HepG2 (cell line): ENCODE measurements around the gene CSNK1D. TPM values are rescaled to one million over a fixed set of nuclear protein-coding genes. Genes with fewer than 3 reads are reported as not detected.

Experiments
- ATAC-seq: fragments of 200-7000 bp; cut with Tn5 transposase; 3 replicates; pipeline ENCODE4 v1.9.1; 2020; ENCODE audit warnings: mild to moderate bottlenecking, moderate library complexity
- BruUV-seq: library from RNA; stranded (reverse); fragments of 400-500 nt; replicated peaks from 2 replicates; lab custom pipeline; 2021; lab: Mats Ljungman, UMichigan
- CTCF ChIA-PET: fragments of 300-600 bp; formaldehyde crosslinking; extraction: SDS; loops from one replicate; lab custom pipeline; 2021; ENCODE audit warnings: low total read pairs, inconsistent platforms, low intra/inter-chr PET ratio; lab: Yijun Ruan, JAX
- POLR2A ChIA-PET: fragments of 350-600 bp; sonication (Branson Sonifier 250); formaldehyde crosslinking; loops from one replicate; lab custom pipeline; 2020; ENCODE audit warnings: antibody characterized with exemption, inconsistent platforms; lab: Yijun Ruan, JAX
- DNase-seq: peaks from one replicate; pipeline ENCODE4 v3.0.0-alpha.2; 2015; ENCODE audit warnings: low spot score
- FAIRE-seq: peaks from 3 replicates; lab custom pipeline; 2011; peaks lifted over from hg19 to GRCh38; lab: Jason Lieb, UNC
- H2AFZ ChIP-seq: one replicate; pipeline ENCODE4 v1.6.1; 2011; ENCODE audit warnings: low read length, inconsistent platforms
- H3K27ac ChIP-seq: fragments of 300-600 bp; 3 replicates; pipeline ENCODE4 v1.8.0; 2011; ENCODE audit warnings: mixed run types, mild to moderate bottlenecking, mixed read lengths, low read length, inconsistent platforms; ENCODE audit not compliant: insufficient read depth; ENCODE audit errors: extremely low read length
- H3K27me3 ChIP-seq, 2 experiments: fragments of 200-600 bp in 1 of 2; 2 replicates in 1 of 2; 3 replicates in 1 of 2; pipeline versions ENCODE4 v1.6.0 to v1.8.0; 2011; ENCODE audit warnings: low read length in 2 of 2, mild to moderate bottlenecking in 2 of 2, moderate library complexity in 2 of 2, inconsistent platforms in 1 of 2; ENCODE audit not compliant: insufficient read depth in 2 of 2, control insufficient read depth in 1 of 2
- H3K36me3 ChIP-seq, 2 experiments: fragments of 200-600 bp in 1 of 2; replicated peaks in 1 of 2; 2 replicates in 1 of 2; 3 replicates in 1 of 2; pipeline versions ENCODE4 v1.5.1 to v1.8.0; 2011; ENCODE audit warnings: low read length in 2 of 2, inconsistent platforms in 1 of 2; ENCODE audit not compliant: insufficient read depth in 2 of 2, control insufficient read depth in 1 of 2
- H3K4me1 ChIP-seq: 2 replicates; pipeline ENCODE4 v1.5.1; 2012; ENCODE audit warnings: low read length, inconsistent platforms; ENCODE audit not compliant: insufficient read depth
- H3K4me2 ChIP-seq: 2 replicates; pipeline ENCODE4 v1.6.0; 2011; ENCODE audit warnings: low read depth, low read length, inconsistent platforms
- H3K4me3 ChIP-seq, 3 experiments: fragments of 200-600 bp in 1 of 3; sonication (generic), shearing (Covaris generic) in 1 of 3; replicated peaks in 1 of 3; 2 replicates each; pipeline ENCODE4 v1.5.1; 2011 to 2016; ENCODE audit warnings: low read length in 3 of 3, inconsistent platforms in 2 of 3, low read depth in 2 of 3, mild to moderate bottlenecking in 2 of 3, control low read depth in 1 of 3, mixed read lengths in 1 of 3; ENCODE audit not compliant: insufficient read depth in 1 of 3
- H3K79me2 ChIP-seq: one replicate; pipeline ENCODE4 v1.6.1; 2011; ENCODE audit warnings: low read length, inconsistent platforms; ENCODE audit not compliant: insufficient read depth
- H3K9ac ChIP-seq: 2 replicates; pipeline ENCODE4 v1.6.0; 2011; ENCODE audit warnings: mild to moderate bottlenecking, low read depth, low read length, inconsistent platforms; ENCODE audit not compliant: insufficient read depth
- H3K9me3 ChIP-seq: 2 replicates; pipeline ENCODE4 v1.5.1; 2012; ENCODE audit warnings: mild to moderate bottlenecking, low read length
- H4K20me1 ChIP-seq: 2 replicates; pipeline ENCODE4 v1.6.0; 2011; ENCODE audit warnings: inconsistent platforms, mild to moderate bottlenecking, low read length, moderate library complexity; ENCODE audit not compliant: insufficient read depth
- ATF7 ChIP-seq, 2 experiments: fragments of 450-650 bp in 1 of 2; sonication (generic) in 1 of 2; formaldehyde crosslinking in 1 of 2; IDR thresholded peaks; 2 replicates each; pipeline versions ENCODE4 v1.4.0 to v1.6.1; 2016 to 2020; ENCODE audit warnings: antibody characterized with exemption in 1 of 2, mild to moderate bottlenecking in 1 of 2, missing genetic modification reagents in 1 of 2
- CC2D1A ChIP-seq: sonication (generic); formaldehyde crosslinking; IDR thresholded peaks from 2 replicates; pipeline ENCODE4 v1.8.1; 2023; ENCODE audit warnings: mild to moderate bottlenecking, missing genetic modification reagents
- CCDC6 ChIP-seq: sonication (generic); formaldehyde crosslinking; IDR thresholded peaks from 2 replicates; pipeline ENCODE4 v1.8.1; 2022; ENCODE audit warnings: mild to moderate bottlenecking, missing genetic modification reagents, moderate library complexity
- JUND ChIP-seq: sonication (generic); formaldehyde crosslinking; IDR thresholded peaks from 2 replicates; pipeline ENCODE4 v1.8.0; 2022; ENCODE audit warnings: mild to moderate bottlenecking, missing genetic modification reagents
- KDM5B ChIP-seq: sonication (generic); formaldehyde crosslinking; IDR thresholded peaks from 2 replicates; pipeline ENCODE4 v1.4.0; 2020; ENCODE audit warnings: missing genetic modification reagents, mild to moderate bottlenecking, borderline replicate concordance
- KLF15 ChIP-seq: sonication (generic); formaldehyde crosslinking; IDR thresholded peaks from 2 replicates; pipeline ENCODE4 v1.8.1; 2023; ENCODE audit warnings: borderline replicate concordance, mild to moderate bottlenecking, inconsistent platforms, missing genetic modification reagents, mixed read lengths
- KMT2B ChIP-seq: IDR thresholded peaks from 2 replicates; pipeline ENCODE4 v1.6.1; 2016; ENCODE audit warnings: missing genetic modification reagents, missing compliant biosample characterization
- POLR2A ChIP-seq, 2 experiments: IDR thresholded peaks; 2 replicates each; pipeline ENCODE4 v1.6.1; 2011; ENCODE audit warnings: low read depth in 2 of 2, low read length in 2 of 2, mild to moderate bottlenecking in 1 of 2, moderate library complexity in 1 of 2; ENCODE audit not compliant: insufficient read depth in 1 of 2
- SIN3A ChIP-seq: IDR thresholded peaks from 2 replicates; pipeline ENCODE4 v1.6.1; 2011; ENCODE audit warnings: low read depth, mild to moderate bottlenecking, control low read depth, low read length, borderline replicate concordance
- ZBTB3 ChIP-seq: sonication (generic); formaldehyde crosslinking; IDR thresholded peaks from 2 replicates; pipeline ENCODE4 v1.4.0; 2020; ENCODE audit warnings: low read depth, mild to moderate bottlenecking, moderate library complexity, missing genetic modification reagents, borderline replicate concordance
- ZC3H4 ChIP-seq: sonication (generic); formaldehyde crosslinking; IDR thresholded peaks from 2 replicates; pipeline ENCODE4 v1.4.0; 2020; ENCODE audit warnings: missing genetic modification reagents, borderline replicate concordance
- ZFP82 ChIP-seq: sonication (generic); formaldehyde crosslinking; IDR thresholded peaks from 2 replicates; pipeline ENCODE4 v1.5.1; 2020; ENCODE audit warnings: mild to moderate bottlenecking, missing genetic modification reagents, borderline replicate concordance
- ZNF282 ChIP-seq: fragments of 450-650 bp; IDR thresholded peaks from 2 replicates; pipeline ENCODE4 v1.6.1; 2018; ENCODE audit not compliant: partially characterized antibody
- ZNF547 ChIP-seq: sonication (generic); formaldehyde crosslinking; IDR thresholded peaks from 2 replicates; pipeline ENCODE4 v1.5.1; 2020; ENCODE audit warnings: mild to moderate bottlenecking, missing genetic modification reagents
- ZNF549 ChIP-seq: sonication (generic); formaldehyde crosslinking; IDR thresholded peaks from 2 replicates; pipeline ENCODE4 v1.5.0; 2020; ENCODE audit warnings: missing genetic modification reagents
- ZNF768 ChIP-seq: sonication (generic); formaldehyde crosslinking; IDR thresholded peaks from 2 replicates; pipeline ENCODE4 v1.4.0; 2020; ENCODE audit warnings: missing genetic modification reagents
- WGBS: methylation state at CpG from one replicate; pipeline ENCODE4 v1.1.6; 2017; ENCODE audit warnings: low lambda C conversion rate; 5-methylcytosine and 5-hydroxymethylcytosine counted together
- in situ Hi-C: cut with HindIII; loops from 2 replicates; pipeline ENCODE4 v1.10.0; 2017; ENCODE audit warnings: low pct_unique_long_range_greater_than_20kb; ENCODE audit not compliant: extremely low pct_ligation_motif_present
- intact Hi-C: fragments of 100-400 bp; cut with micrococcal nuclease; formaldehyde crosslinking; loops from one replicate; pipeline ENCODE4 v1.10.0; 2022; ENCODE audit not compliant: unreplicated experiment
- polyA plus RNA-seq, 8 experiments: library from polyadenylated mRNA; depleted of rRNA in 3 of 8; stranded (reverse) in 7 of 8; unstranded in 1 of 8; fragments of >200 nt; fragmentation: Illumina TruSeq in 4 of 8; extraction: Trizol in 4 of 8; gene quantifications; 2 replicates each; pipeline versions ENCODE4 v1.2.1 to v1.2.3, GENCODE V29; 2011 to 2016; ENCODE audit warnings: low read depth in 4 of 8, missing spikeins in 1 of 8, mixed read lengths in 1 of 8; ENCODE audit not compliant: insufficient read depth in 1 of 8
- total RNA-seq, 5 experiments: library from RNA; depleted of rRNA; stranded (reverse); fragments of >200 nt; fragmentation: Illumina TruSeq; extraction: Trizol; gene quantifications; 2 replicates each; pipeline ENCODE4 v1.2.3, GENCODE V29; 2016; ENCODE audit warnings: low read depth in 1 of 5
- TF ChIP-seq, protein P1 (sequence below): sonication (generic); formaldehyde crosslinking; IDR thresholded peaks from 2 replicates; pipeline ENCODE4 v1.5.1; 2020; ENCODE audit warnings: mild to moderate bottlenecking, missing genetic modification reagents, borderline replicate concordance
- TF ChIP-seq, protein P2 (sequence below): sonication (generic); formaldehyde crosslinking; IDR thresholded peaks from 2 replicates; pipeline ENCODE4 v1.4.0; 2020; ENCODE audit warnings: missing genetic modification reagents
- TF ChIP-seq, protein P3 (sequence below): sonication (generic); formaldehyde crosslinking; IDR thresholded peaks from 2 replicates; pipeline ENCODE4 v1.4.0; 2020; ENCODE audit warnings: missing genetic modification reagents
- TF ChIP-seq, protein P4 (sequence below): sonication (generic); formaldehyde crosslinking; IDR thresholded peaks from 2 replicates; pipeline ENCODE4 v1.4.0; 2020; ENCODE audit warnings: mild to moderate bottlenecking, low read depth, missing genetic modification reagents

The CSNK1D gene
- total and polyA plus RNA-seq, 2 of the 13 experiments (the other 11 are each of a cell fraction or from before 2014, with no cell fraction given) = 31.5 to 128 TPM

DNA sequence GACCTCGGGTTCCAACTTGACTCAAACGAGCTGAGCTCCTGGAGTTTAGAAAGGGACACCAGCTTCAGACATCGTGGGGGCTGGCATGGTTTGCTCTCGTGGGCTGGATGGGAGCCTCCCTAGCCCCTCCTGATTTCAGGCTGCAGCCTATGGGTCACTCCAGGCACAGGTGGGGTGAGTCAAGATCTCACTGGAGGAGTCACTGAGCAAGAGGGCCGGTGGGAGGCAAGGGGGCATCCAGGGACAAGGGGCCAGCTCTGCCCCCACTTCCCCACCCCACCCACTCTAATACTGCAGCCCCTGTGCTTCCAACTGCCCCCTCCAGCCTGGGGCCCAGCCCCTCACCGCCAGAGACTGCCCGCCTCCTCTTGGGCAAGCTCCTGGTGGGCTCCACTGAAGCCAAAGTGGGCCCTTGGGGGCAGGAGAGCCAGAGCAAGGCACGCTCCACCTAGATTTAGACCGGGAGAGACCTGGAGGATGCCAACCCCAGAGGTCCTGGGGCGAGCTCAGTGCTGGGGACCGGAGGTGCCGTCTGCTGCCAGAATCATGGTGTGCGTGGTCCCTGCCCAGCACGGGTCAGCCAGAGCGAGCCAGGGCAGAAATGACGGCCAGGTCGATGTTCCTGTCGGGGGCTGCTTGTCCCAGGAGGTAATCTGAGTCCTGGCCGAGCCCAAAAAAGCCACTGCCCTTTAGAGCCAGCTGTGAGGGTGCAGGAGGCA is 38.3 kb downstream of the CSNK1D start:
- no peaks in the 10 kb centered on the region; a peak in 1 of 5 replicates for H3K27me3 ChIP-seq
- FAIRE-seq = no peak
- CTCF ChIA-PET = no interaction called here
- no TSS peak for BruUV-seq
- H4K20me1 ChIP-seq = peaks cover 94% of the 10 kb centered on the region
- H3K36me3 ChIP-seq = peaks cover 35 to 44% of the 10 kb centered on the region in 2 experiments
- H3K4me1 ChIP-seq = peaks cover 87% of the 10 kb centered on the region
- intact Hi-C loops (loop anchor here (10.0 kb wide), 1 partner anchor 130 kb away; no protein-coding TSS in a partner anchor), in situ Hi-C loops (no loop called here)
- peak overlapping the region; percentile 59 for H3K27ac ChIP-seq
- H3K4me3 ChIP-seq = peak overlapping the region in 1 of 3 experiments; percentile 27; a peak in 1 of 6 replicates
- H3K79me2 ChIP-seq = peaks cover 63% of the 10 kb centered on the region
- H3K9ac ChIP-seq = peak overlapping the region; percentile 19
- no peak for DNase-seq
- POLR2A ChIA-PET = interaction anchor here (0.8 to 2.6 kb wide), 14 partner anchors 7 to 243 kb away, joined by 3 to 23 read pairs (median 4); partner anchors contain the start of gene CCDC57
- H3K4me2 ChIP-seq = peak overlapping the region; percentile 33
- no peaks in the 10 kb centered on the region for H3K9me3 ChIP-seq
- H2AFZ ChIP-seq = no peak overlapping the region
- 59% methylated on average over 9 of the region's 19 CpGs for WGBS
- no peak for ATAC-seq
- TF ChIP-seq CC2D1A (CRISPR knock-in tag) = no peak
- TF ChIP-seq POLR2A (IDR thresholded peaks at IDR 0.05; ENCODE audit: insufficient read depth in 1 of 2, low read depth in 2 of 2, low read length in 2 of 2) = no peak
- TF ChIP-seq JUND = 0 out of 2 replicates have a peak, but pooled peaks have one; percentile 3
- TF ChIP-seq ZBTB3 (CRISPR knock-in tag) = no peak
- TF ChIP-seq, protein P1, sequence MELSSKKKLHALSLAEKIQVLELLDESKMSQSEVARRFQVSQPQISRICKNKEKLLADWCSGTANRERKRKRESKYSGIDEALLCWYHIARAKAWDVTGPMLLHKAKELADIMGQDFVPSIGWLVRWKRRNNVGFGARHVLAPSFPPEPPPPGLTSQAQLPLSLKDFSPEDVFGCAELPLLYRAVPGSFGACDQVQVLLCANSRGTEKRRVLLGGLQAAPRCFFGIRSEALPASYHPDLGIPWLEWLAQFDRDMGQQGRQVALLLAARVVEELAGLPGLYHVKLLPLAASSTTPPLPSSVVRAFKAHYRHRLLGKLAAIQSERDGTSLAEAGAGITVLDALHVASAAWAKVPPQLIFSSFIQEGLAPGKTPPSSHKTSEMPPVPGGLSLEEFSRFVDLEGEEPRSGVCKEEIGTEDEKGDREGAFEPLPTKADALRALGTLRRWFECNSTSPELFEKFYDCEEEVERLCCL (CRISPR knock-in tag) = no peak
- TF ChIP-seq ZNF547 (CRISPR knock-in tag) = 0 out of 2 replicates have a peak, but pooled peaks have one; percentile 6
- TF ChIP-seq SIN3A = peak; percentile 22; the same call in 1 of the 2 replicates
- TF ChIP-seq KMT2B (CRISPR knock-in tag) = no peak
- no peak for TF ChIP-seq KDM5B (CRISPR knock-in tag)
- no peak for TF ChIP-seq KLF15 (CRISPR knock-in tag)
- TF ChIP-seq CCDC6 (CRISPR knock-in tag) = no peak
- peak; percentile 5; the same call in 1 of the 2 replicates for TF ChIP-seq ZFP82
- no peak for TF ChIP-seq ZNF282
- no peak for TF ChIP-seq ZNF768 (CRISPR knock-in tag)
- TF ChIP-seq, protein P2, sequence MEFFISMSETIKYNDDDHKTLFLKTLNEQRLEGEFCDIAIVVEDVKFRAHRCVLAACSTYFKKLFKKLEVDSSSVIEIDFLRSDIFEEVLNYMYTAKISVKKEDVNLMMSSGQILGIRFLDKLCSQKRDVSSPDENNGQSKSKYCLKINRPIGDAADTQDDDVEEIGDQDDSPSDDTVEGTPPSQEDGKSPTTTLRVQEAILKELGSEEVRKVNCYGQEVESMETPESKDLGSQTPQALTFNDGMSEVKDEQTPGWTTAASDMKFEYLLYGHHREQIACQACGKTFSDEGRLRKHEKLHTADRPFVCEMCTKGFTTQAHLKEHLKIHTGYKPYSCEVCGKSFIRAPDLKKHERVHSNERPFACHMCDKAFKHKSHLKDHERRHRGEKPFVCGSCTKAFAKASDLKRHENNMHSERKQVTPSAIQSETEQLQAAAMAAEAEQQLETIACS (CRISPR knock-in tag) = no peak
- TF ChIP-seq ZNF549 (CRISPR knock-in tag) = no peak
- TF ChIP-seq, protein P3, sequence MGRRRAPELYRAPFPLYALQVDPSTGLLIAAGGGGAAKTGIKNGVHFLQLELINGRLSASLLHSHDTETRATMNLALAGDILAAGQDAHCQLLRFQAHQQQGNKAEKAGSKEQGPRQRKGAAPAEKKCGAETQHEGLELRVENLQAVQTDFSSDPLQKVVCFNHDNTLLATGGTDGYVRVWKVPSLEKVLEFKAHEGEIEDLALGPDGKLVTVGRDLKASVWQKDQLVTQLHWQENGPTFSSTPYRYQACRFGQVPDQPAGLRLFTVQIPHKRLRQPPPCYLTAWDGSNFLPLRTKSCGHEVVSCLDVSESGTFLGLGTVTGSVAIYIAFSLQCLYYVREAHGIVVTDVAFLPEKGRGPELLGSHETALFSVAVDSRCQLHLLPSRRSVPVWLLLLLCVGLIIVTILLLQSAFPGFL (CRISPR knock-in tag) = no peak
- 0 out of 2 replicates have a peak, but pooled peaks have one; percentile 21 for TF ChIP-seq ZC3H4 (CRISPR knock-in tag)
- TF ChIP-seq, protein P4, sequence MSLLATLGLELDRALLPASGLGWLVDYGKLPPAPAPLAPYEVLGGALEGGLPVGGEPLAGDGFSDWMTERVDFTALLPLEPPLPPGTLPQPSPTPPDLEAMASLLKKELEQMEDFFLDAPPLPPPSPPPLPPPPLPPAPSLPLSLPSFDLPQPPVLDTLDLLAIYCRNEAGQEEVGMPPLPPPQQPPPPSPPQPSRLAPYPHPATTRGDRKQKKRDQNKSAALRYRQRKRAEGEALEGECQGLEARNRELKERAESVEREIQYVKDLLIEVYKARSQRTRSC (CRISPR knock-in tag) = no peak
- no peak for TF ChIP-seq ATF7 (IDR thresholded peaks at IDR 0.05)
- TF ChIP-seq ATF7 (CRISPR knock-in tag; IDR thresholded peaks at IDR 0.05) = no peak
